GM18951 (cell line): ENCODE results near the gene GPR62.
A peak's percentile ranks its signal among the peaks of the same experiment; 100 is the strongest.
"Not testable (repeated sequence)": the region's sequence is repeated elsewhere in the genome, so short reads cannot be mapped to it uniquely, and the experiment has no call there.

Source experiments
- POLR2A ChIP-seq: IDR thresholded peaks from 4 replicates; pipeline ENCODE4 v1.6.1; 2011; ENCODE audit warnings: mild to moderate bottlenecking; ENCODE audit not compliant: insufficient read length, insufficient read depth; ENCODE audit errors: extremely low read depth
- in situ Hi-C: fragments of 300-500 bp; cut with MboI; formaldehyde crosslinking; loops from one replicate; pipeline ENCODE4 v1.12.0; 2022; ENCODE audit warnings: low sequenced_read_pairs, mixed read lengths, inconsistent platforms; ENCODE audit not compliant: unreplicated experiment

The GPR62 gene

DNA sequence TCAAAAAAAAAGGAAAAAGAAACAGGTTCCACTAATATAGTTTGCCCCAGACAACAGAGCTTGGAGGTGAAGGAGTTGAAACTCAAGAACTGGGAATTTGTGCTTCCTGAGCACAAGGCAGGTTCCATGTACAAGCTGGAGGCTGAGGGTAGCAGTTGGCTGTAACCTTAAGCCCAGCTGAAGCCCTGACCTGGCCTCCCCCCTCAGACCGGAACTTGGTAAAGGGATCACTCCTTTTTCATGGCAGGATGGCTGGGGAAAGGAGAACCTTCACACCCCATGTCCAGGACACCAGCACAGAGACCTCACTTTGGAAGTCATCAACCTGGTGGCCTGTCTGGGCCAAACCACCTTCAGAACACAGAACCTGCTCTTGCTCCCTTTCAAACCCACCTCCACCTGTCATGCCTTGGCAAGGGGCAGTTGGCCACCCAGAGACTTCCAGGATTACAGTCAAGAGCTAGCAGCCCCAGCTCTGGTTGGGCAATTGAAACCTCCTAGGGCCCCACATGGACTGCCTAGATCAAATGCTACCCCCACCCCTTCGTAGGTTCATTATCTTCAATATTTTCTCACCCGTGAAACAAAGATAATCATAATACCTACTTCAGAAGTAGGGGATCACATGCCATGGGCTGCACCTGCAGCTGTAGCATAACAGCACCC is 37.0 kb downstream of the GPR62 start:
- TF ChIP-seq POLR2A, result peak; percentile 27
- in situ Hi-C loops, result no loop called here

DNA sequence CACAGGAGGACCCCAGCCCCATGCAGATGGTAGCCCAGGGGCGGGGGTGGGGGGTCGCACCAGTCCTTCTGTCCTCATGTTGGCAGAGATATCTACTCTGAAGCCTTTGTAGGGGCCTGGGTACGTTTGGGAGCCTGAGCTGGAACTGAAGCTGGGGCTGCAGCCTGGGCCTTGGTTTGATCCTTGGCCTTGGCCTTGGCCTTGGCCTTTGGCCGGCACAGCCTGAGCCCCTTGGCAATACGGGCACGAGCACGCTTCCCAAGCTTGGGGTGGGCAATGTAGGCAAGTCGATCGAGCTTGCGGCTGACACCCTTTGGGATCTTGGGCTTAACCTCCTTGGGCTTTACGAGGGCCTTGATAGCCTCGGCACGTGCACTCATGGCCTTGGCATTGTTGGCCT is 38.5 kb downstream of the GPR62 start:
- in situ Hi-C loops, result not testable (repeated sequence)

DNA sequence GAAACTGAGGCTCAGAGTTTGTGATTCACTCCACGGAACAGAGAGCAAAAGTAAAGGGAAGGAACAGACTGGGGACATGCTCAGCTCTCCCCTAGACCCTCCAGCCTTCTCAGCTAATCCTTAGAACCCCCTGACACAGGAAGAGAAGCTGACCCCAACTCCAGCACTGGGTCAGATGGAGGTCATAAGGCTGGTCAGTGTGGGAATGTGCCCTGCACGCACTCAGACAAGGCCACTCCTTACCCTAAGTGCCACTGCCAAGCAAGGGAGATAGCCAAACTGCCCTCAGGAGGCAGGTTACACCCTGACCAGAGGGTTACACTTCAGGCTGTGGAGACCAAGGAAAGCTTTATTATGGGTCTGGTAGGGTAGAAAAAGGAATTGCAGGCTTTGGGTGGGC is 39.3 kb downstream of the GPR62 start:
- in situ Hi-C loops, result no loop called here

DNA sequence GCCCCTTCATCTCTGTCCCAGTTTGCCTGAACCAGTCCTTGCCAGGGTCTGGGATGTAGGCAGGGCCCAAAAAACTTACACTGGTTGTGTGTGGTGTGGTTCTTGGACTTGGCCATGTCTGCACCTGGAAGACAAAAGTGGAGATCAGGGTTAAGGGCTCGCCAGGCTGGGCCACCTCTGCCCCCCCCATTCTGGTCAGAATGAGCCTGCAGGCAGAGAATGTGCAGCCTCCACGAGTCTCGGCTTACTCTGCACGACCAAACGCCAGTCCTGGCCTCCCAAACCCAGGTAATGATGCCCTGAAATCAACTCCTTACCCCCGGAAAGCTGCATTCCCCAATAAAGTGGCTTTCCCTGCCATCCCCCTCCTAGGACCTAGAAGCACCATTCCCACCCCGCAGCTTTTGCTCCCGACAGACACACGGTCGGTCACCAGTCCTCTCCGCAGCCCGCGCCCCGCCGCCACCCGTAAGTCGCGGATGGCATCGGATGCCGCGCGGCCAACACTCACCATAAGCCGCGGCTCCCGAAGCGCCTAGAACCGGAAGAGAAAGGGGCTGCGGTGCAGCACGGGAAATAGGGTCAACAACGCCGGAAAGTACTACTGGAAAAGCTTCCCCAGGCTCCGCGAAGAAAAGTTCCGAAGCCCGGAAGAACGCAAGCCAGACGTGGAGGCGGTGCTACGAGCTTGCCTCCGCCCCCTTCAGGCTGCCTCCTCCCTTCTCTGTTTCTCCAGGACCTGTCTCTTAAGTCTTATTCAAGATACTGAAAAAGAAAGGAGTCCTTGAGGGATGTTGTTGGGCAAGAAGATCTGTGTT is 40.4 kb downstream of the GPR62 start, which contains the start of gene RPL29:
TSS of gene RPL29 (minus strand) at position 550 of the 818 bp plus-strand sequence. CDS start at position 116, 434 bp downstream.
- in situ Hi-C loops, result no loop called here
- peak; percentile 97 for TF ChIP-seq POLR2A

More for the DNA sequence above, 39.3 kb downstream of the GPR62 start:
- TF ChIP-seq POLR2A, result no peak

DNA sequence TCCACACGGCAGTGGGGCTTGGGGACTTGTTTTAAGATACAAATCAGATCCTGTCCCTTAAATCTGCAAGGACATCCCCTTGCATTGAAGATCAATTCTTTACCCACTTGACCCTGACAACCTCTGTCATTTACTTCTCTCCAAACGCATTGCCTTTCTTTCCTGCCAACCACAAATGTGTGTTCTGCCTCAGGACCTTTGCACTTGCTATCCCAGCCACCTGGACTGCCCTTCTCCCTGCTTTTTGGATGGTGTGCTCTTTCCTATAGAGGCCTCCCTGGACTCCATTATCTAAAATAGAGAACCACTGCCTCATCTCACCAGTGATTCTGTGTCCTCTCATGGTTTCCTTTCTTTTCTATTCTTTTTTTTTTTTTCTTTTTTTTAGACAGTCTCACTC is 42.0 kb downstream of the GPR62 start:
- in situ Hi-C loops, result no loop called here
- no peak for TF ChIP-seq POLR2A

DNA sequence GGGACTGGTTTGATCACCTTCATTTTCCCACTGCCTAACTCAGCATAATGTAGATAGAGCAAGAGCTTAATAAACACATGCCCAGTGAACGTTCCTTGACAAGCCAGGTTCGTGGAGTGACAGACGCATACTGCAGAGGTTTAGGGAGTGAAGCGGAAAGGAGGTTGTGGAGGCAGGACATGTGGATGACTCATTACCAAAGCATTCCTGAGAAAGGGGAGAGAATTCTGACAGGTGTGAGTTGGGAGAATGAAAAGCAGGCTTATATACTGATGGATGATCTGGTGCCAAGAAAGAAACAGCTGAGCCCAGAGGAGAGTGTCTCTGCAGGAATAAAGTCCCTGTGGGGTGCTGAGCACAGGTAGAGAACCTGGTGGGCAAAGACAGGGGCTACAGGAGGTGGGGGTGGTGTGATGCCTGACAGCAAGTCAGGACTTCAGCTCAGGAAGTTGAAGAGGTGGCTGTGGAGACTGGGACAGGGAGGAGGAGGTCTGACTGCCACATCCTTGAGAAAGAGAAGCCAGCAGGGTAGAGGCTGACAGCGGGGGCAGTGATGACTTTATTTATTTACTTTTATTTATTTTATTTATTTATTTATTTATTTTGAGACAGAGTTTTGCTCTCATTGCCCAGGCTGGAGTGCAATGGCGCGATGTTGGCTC is 42.9 kb downstream of the GPR62 start:
- in situ Hi-C loops, result no loop called here
- no peak for TF ChIP-seq POLR2A

DNA sequence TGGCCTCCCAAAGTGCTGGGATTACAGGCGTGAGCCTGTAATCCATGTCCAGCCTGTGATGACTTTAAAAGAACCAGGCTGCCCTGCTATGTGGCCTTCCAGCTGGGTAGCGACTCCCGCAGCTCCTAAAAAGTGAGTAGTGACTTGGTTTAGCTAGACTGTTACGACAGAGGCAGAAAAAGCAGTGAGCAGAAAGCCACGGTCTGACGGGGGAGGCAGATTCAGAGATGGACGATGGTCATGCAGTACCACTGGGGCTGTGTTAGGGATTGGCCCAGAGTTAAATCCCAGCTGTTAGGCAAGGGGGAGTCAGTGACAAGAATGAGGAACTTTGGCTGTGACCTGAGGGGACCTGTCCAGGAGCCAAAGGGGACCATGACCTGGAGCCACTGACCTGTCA is 43.6 kb downstream of the GPR62 start:
- in situ Hi-C loops, result no loop called here
- no peak for TF ChIP-seq POLR2A

DNA sequence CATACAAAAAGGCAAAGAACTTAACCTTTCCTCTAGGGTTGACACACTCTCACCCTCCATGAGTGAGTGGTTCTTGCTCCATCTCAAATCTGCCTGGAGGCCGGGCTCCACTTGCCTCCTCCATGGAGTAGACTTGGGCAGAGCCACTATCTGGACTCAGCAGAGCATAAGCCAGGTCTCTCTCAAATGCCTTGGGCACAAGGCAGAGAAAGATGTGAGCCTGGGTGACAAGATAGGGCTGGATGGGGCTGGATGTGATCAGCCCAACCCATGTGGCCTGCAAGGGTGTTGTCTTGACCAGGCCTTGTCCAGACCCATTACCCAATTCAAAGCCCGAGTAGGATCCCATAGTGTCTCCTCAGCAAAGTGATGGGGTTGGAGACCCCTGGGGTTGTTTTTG is 44.7 kb downstream of the GPR62 start:
- TF ChIP-seq POLR2A, result no peak
- in situ Hi-C loops, result loop anchor here (5.0 kb wide), 1 partner anchor 142 kb away; no protein-coding TSS in a partner anchor

DNA sequence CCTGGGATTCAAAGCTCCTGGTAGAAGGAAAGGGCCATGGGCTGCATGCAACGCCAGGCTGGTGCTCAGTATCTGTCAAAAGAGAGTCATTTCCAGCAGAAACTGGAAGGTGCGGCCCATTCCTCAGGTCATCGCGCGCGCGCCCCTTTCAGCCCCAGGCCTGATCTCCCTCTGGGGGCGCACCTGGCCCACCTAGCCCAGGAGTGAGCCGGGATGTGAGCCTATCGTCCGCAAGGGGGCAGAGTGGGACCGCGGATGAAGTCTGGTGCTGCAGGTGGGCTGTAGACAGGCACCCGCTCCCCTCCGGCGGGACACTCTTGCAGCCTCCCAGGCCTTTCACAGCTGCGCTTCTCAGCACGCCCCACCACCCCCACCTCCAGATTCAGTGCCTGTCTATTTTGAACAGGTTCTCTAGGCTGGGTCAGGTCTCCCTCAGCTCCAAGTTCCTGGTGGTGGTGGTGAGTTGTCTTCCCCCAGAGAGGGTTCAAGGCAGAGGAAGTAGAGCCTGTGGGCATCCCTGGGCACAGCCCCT is 46.3 kb downstream of the GPR62 start:
- in situ Hi-C loops, result loop anchor here (5.0 kb wide), 1 partner anchor 141 kb away; no protein-coding TSS in a partner anchor
- TF ChIP-seq POLR2A, result no peak

DNA sequence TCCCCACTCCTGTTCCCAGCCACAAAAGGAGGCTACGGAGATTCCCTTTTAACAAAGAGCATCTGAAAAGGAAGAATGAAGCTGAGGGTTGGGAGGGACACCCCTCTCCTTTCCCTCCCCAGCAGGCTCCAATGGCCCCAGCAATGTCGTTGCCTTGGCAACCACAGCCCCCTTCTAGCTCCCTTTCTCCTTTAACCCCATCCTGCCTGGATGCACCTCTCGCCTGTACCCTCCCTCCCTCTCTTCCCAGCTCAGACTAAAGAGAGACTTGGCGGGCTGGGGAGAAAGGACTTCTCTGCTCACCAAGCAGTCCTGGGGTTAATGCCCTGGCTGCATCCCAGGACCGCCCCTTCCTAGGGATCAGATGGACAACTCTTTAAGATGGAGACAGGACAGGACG is 47.6 kb downstream of the GPR62 start:
- in situ Hi-C loops, result loop anchor here (5.0 kb wide), 1 partner anchor 140 kb away; no protein-coding TSS in a partner anchor
- TF ChIP-seq POLR2A, result no peak

DNA sequence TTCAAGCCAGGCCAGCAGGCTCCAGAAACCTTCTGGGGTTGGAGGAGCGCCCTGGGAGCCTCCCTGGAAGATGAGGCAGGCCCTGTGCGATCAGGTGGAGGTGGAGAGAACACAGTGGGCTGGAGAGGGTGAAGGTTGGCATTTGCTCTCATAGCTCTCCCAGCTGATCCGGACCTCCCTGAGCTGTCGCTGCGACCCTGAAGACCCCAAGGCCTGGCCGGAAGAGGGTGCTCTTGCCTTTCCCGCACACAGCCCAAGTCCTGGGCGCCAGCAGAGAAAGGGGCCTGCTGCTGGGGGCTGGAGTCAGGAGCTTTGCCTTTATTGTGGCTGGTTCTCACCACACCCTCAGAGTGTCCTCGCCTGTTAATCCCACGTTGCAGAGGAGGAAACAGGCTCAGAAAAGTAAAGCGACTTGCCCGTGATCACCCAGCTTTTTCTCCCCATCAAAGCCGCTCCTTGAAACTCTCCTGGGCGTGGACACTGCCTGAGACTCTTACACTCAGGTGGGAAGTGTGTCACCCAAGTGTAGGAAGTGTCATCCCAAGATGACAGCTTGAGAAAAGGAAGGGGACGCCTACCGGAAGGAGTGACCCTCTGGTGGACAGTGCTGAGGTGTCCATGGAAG is 49.1 kb downstream of the GPR62 start:
- in situ Hi-C loops, result loop anchor here (5.0 kb wide), 1 partner anchor 138 kb away; no protein-coding TSS in a partner anchor
- no peak for TF ChIP-seq POLR2A

DNA sequence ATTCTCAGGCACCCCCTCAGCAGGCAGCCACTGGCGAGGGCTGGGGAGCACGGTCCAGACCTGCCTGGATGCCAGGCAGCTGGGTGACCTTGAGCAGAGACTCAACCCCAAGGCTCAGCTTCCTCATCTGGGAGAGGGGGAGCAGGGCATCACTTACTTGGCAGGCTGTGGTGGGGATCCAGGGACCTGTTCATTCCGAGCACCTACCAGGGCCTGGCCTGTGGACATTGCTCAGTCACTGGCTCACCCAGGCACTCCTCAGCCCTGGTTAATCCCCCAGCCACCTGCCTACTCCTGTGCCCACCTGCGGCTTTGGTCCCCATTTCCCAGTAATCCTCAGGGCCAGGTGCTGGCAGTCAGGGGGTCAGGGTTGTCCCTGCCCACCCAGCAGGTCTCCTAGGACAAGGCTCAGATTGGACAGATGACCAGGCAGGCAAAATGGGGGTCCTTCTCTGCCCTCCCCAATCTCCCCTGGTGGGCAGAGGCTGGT is 49.8 kb downstream of the GPR62 start:
- in situ Hi-C loops, result loop anchor here (5.0 kb wide), 1 partner anchor 137 kb away; no protein-coding TSS in a partner anchor
- no peak for TF ChIP-seq POLR2A
